ENCODE data around the gene CBLN3.

CBLN3 gene

GRCh38 chr14:24378981-24379906 is 50.2 kb downstream of the CBLN3 start:
- peak; percentile 14 for DNase-seq

- no peak for DNase-seq
Measured at GRCh38 chr14:24378327-24378726, 51.1 kb downstream of the CBLN3 start.

- no peak for DNase-seq
Measured at GRCh38 chr14:24377657-24378056, 51.8 kb downstream of the CBLN3 start.

GRCh38 chr14:24377126-24377525 is 52.3 kb downstream of the CBLN3 start:
- DNase-seq = no peak

Data from COR-L47 (cell line).